ENCODE results near the gene CDC14A.
A peak's percentile ranks its signal among the peaks of the same experiment; 100 is the strongest.
"Not testable (repeated sequence)": the region's sequence is repeated elsewhere in the genome, so short reads cannot be mapped to it uniquely, and the experiment has no call there.

CDC14A gene

GRCh38 chr1:100407390-100407789 lies 55.1 kb downstream of the CDC14A start:
- DNase-seq: not testable (repeated sequence)

- DNase-seq: no peak
Observed at GRCh38 chr1:100411019-100411418, 58.7 kb downstream of the CDC14A start.

GRCh38 chr1:100411574-100411973 lies 59.3 kb downstream of the CDC14A start:
- DNase-seq: no peak

GRCh38 chr1:100413035-100413434 lies 60.7 kb downstream of the CDC14A start:
- no peak for DNase-seq

GRCh38 chr1:100414693-100415497 lies 62.6 kb downstream of the CDC14A start:
- DNase-seq: no peak

- no peak for DNase-seq
Observed at GRCh38 chr1:100415498-100415778, 63.1 kb downstream of the CDC14A start.

- no peak for DNase-seq
Observed at GRCh38 chr1:100419072-100419471, 66.8 kb downstream of the CDC14A start.

- DNase-seq: no peak
Observed at GRCh38 chr1:100422065-100422464, 69.8 kb downstream of the CDC14A start.

GRCh38 chr1:100423832-100424337 lies 71.6 kb downstream of the CDC14A start:
- DNase-seq: no peak

GRCh38 chr1:100428160-100428559 lies 75.9 kb downstream of the CDC14A start:
- no peak for DNase-seq

GRCh38 chr1:100430325-100430756 lies 78.0 kb downstream of the CDC14A start:
- DNase-seq: no peak

- no peak for DNase-seq
Observed at GRCh38 chr1:100431954-100432353, 79.6 kb downstream of the CDC14A start.

- no peak for DNase-seq
Observed at GRCh38 chr1:100433563-100433962, 81.3 kb downstream of the CDC14A start.

- no peak for DNase-seq
Observed at GRCh38 chr1:100434831-100435230, 82.5 kb downstream of the CDC14A start.

- DNase-seq: no peak
Observed at GRCh38 chr1:100438375-100438774, 86.1 kb downstream of the CDC14A start.

GRCh38 chr1:100438789-100439188 lies 86.5 kb downstream of the CDC14A start:
- no peak for DNase-seq

GRCh38 chr1:100440075-100440809 lies 87.9 kb downstream of the CDC14A start:
- peak; percentile 28 to 37 for DNase-seq

- DNase-seq: no peak
Observed at GRCh38 chr1:100441146-100441545, 88.8 kb downstream of the CDC14A start.

- DNase-seq: no peak
Observed at GRCh38 chr1:100441651-100442050, 89.3 kb downstream of the CDC14A start.

GRCh38 chr1:100443811-100444571 lies 91.7 kb downstream of the CDC14A start:
- DNase-seq: no peak

- no peak for DNase-seq
Observed at GRCh38 chr1:100445565-100445964, 93.3 kb downstream of the CDC14A start.

- DNase-seq: no peak
Observed at GRCh38 chr1:100448366-100448765, 96.1 kb downstream of the CDC14A start.

- no peak for DNase-seq
Observed at GRCh38 chr1:100449477-100449876, 97.2 kb downstream of the CDC14A start.

GRCh38 chr1:100452641-100453040 lies 100.3 kb downstream of the CDC14A start:
- DNase-seq: no peak

Data from NCI-H187 (cell line).